SKM-1 treated with dmso at 0.1 percent for 144 hours (cell line): ENCODE data around the gene SPATA46.

Experiments used
- DNase-seq: peaks from one replicate; lab custom pipeline; 2025; ENCODE audit not compliant: unreplicated experiment; lab: John Stamatoyannopoulos, UW

Gene SPATA46

DNA sequence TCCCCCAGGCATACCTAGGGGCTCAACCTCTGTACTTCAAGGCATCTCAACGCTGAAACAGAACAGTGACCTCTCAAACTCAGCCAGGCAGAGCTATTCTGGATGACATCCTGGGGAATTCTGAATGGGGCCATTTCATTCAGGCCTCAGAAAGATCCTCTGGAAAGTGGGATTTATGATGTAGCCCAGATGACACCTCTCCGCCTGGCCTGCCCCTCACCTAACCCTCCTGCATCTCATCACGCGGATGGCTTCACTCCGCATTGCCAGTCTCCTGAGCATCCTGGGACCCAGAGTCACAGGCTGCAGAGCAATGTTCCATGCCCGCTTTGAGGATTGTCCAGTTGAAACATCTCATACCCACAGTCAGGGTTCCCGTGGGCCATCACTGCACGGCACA, 1.2 kb downstream of the SPATA46 start:
- DNase-seq: no peak

DNA sequence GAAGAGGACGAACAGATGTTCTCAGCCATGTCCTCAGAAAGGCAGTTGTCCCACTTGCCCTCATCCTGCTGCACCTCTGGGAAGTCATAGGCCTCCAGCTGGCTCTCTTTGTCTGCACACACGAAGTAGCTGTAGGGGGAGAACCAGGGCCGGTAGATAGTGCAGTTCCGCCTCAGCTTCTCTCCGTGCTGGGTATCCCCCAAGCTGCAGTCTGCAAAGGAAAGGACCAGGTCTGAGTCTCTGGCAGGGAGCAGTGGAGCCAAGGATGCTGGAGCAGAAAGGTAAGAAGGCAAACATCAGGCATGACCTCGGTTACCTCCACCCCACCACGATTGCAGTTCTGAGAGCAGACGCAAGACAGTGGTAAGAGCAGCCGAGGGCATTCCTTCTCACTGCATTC, 2.2 kb downstream of the SPATA46 start:
- DNase-seq: no peak

DNA sequence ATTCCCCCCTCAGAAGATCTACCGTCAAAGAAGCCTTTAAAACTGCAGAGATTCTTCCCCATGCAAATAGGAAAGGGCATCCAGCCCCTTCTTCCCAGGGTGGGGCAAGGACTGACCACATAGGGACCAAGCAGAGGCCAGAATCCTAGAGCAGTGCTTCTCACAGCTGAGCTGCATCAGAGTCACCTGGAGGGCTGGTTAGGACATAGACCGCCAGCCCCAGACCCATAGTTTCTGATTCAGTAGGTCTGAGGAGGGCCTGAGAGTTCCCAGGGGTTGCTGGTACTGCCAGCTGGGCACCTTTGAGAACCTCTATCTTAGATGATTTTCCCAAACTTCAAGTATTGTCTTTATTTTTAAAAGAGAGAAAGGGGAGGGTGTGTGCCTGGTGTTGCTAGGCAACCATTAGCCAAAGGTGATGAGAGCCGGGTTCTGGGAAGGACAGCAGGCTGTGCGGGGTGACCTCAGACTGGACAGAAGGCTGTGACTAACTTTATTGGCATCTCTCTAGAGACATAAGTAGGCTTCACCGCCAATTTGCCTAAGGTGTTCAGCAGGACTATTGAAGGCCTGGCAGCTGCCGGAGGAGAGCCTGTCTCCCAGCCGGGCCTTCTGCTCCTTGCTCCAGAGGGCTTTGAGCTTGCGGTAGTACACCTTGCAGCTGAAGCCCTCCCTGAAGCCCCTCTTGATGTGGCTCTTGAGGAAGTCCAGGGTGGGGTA, 3.0 kb downstream of the SPATA46 start:
- DNase-seq: no peak

DNA sequence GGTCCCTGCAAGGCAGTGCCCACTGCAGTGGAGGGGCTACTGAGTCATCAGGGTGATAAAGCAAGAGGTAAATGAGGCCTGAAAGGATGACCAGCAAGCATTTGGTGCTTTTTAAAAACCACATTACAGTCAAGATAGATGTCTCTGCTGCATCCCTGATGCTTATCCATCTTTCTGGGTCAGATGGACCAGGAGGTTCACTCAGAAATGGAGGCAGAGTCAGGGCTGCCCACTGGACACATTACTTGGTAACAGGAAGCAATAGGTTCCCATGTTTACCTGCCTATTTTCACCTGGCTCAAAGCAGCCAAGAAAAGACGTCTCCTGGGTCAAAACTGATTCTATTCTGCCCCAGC, 3.6 kb downstream of the SPATA46 start:
- DNase-seq: no peak

DNA sequence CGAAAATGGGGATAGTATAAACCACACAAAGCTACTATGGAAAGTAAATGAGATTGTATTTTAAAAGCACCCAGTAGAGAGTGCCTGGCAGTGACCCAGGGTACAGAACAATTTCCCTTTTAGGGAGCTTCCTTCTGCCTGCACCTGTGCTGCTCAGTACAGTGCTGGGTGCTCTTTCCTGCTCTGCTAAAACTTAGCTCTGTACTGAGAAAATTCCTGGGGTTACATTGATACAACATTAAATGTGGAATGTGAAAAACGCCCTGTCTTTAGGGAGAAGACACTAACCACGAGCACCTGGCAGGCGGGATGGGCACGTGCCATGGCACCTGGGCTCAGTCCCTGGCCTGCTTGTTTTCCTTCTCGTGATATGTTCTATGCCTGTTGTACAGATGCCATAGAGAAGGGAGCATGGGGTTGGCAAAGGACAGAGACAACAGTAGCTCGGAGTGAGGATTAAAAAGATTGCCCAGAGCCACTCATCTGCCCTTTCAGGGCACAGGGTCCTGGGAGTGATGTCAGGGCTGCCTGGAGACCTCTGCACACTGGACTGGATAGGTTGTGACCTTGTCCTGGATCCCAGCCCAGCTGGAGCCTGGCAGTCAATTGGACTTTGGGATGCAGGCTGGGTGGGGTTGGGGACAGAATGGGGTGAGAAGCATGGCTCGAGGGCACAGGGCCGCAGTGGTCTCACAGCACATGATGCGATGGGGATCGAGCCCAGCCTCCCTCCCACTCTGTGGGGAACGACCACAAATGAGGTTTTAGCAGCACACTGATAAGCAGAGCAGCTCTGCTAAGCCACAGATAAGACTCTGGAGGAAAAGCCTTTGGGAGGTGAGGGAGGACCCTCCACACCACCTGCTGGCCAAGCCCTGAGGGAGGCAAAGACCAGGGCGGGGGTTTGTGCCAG, 4.2 kb downstream of the SPATA46 start:
- no peak for DNase-seq

DNA sequence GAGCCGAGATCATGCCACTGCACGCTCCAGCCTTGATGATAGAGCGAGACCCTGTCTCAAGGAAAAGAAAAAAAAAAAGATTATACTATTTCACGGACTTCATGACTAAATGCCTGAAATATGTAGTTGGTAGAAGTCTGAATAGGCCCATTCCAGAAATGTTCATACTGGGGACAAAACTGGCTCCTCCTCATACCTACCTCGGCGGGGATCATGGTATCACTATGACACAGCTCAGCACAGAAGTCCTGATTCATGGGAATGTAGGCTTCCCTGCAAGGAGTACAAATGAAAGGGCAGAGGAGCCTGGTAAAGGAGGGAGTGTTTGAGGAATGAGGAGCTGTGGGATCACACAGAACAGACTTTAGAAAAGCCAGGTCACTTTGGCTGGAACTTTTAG, 5.0 kb downstream of the SPATA46 start:
- no peak for DNase-seq

DNA sequence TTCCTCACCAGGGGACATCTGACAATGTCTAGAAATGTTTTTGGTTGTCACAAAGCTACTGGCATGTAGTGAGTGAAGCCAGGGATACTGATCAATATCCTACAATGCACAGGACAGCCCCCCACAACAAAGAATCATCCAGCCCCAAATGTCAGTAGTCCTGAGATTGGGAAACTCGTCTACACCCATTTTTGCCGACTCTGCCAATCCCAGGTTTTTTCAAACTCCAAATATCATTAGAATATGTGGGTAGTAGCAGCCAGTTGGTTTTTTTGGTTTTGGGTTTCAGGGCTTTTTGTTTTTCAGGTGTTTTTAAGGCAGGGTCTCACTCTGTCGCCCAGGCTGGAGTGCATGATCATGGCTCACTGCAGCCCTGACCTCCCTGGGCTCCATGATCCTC, 5.9 kb downstream of the SPATA46 start:
- no peak for DNase-seq

DNA sequence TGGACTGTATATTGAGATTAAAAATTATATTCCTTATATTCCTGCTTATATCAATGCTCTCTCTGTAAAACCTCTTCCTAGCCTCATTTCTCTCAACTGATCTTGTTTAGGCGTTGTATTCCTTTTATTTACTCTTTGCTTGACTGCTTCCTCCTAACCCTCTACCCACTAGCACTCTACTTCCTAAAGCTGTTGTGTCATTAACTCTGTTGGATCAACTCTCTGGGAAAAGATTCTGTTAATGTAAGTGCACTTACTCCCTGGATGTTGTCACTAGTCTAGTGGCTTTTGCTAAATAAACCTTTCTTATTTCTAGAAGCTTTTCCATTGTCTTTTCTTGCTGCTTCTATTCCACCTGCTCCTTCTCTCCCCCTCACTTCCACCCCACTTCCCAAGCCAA, 6.5 kb downstream of the SPATA46 start:
- DNase-seq: no peak

DNA sequence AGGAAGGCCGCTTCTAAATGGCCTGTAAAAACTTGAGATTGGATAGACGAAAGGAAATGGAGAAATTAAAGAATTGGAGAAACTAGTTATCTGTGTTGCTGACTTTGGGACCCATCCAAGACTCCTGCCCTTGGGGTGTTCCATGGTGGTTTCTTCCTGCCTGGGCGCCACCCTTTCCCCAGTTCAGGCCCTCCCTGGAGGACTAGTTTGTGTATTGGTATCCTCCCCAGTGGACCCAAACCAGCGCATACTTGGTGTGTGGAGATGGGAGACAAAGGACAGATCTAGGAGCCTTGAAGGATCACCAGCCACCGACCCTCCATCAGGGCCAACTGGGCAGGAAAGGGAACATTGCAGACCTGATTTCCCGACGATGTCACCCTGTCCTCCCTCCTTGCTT, 7.1 kb downstream of the SPATA46 start:
- DNase-seq: no peak

DNA sequence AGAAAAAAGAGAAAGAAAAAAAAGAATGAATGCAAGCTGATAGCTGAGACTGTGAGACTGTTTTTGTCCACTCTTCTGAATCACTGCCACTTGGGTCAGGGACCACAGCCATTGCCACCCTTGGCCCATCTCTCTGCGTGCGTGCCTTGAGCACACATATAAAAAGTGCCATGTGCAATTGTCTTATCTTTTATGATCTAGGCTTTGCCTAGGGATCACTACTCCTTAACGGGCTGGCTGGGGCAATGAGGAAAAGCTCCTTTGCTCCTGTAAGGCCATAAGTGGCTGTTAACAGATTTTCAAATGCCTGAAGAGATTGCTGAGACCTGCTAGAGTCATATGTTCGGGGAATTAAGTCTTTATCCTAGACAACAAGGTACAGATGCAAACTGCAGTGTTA, 8.2 kb downstream of the SPATA46 start:
- no peak for DNase-seq

DNA sequence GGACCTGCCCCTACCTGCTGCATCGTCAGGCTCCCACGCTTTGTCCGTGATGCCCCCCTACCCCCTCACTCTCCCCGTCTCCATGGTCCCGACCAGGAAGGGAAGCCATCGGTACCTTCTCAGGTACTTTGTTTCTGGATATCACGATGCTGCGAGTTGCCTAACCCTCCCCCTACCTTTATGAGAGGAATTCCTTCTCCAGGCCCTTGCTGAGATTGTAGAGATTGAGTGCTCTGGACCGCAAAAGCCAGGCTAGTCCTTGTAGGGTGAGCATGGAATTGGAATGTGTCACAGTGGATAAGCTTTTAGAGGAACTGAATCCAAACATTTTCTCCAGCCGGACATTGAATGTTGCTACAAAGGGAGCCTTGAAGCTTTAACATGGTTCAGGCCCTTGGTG, 8.9 kb downstream of the SPATA46 start:
- DNase-seq: no peak

DNA sequence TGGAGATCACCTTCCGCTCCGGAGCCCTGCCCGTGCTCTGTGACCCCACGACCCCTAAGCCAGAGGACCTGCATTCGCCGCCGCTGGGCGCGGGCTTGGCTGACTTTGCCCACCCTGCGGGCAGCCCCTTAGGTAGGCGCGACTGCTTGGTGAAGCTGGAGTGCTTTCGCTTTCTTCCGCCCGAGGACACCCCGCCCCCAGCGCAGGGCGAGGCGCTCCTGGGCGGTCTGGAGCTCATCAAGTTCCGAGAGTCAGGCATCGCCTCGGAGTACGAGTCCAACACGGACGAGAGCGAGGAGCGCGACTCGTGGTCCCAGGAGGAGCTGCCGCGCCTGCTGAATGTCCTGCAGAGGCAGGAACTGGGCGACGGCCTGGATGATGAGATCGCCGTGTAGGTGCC, 9.6 kb downstream of the SPATA46 start:
- no peak for DNase-seq

DNA sequence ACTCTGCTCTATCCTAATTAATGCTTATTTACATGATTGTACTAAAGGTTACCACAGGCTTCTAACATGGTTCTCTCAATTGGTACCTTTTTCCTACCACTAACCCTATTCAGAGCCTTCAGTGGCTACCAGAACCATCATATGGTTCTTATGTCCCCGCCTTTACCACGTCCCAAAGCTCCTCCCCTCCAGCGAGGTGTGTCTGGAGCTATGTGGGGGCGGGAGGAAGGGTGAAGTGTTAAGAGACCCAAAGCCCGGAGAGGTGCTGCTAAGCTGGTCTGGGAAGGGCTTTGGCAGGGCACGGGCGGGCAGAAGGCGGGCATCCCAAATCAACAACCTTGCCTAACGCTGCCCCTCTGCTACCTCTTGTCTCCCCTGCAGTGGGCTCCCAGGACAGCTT, 10.0 kb downstream of the SPATA46 start:
- no peak for DNase-seq

DNA sequence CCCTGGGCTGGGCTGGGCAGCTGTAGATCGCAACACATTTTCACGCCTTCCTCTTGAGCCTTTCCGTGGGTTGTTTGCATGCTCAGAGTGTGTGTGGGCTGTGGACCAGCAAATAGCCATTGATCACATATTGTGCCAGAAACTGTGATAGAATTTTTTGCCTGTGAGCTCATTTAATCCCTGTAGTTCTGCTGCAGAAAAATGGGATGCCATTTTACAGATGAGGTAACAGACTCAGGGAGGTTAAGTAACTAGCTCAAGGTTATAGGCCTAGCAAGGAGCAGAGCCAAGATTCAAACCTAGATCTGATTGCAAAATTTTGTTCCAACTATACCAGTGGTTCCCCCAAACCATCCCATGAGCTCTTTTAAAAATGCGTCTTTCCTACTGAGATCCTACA, 10.5 kb downstream of the SPATA46 start:
- DNase-seq: no peak

DNA sequence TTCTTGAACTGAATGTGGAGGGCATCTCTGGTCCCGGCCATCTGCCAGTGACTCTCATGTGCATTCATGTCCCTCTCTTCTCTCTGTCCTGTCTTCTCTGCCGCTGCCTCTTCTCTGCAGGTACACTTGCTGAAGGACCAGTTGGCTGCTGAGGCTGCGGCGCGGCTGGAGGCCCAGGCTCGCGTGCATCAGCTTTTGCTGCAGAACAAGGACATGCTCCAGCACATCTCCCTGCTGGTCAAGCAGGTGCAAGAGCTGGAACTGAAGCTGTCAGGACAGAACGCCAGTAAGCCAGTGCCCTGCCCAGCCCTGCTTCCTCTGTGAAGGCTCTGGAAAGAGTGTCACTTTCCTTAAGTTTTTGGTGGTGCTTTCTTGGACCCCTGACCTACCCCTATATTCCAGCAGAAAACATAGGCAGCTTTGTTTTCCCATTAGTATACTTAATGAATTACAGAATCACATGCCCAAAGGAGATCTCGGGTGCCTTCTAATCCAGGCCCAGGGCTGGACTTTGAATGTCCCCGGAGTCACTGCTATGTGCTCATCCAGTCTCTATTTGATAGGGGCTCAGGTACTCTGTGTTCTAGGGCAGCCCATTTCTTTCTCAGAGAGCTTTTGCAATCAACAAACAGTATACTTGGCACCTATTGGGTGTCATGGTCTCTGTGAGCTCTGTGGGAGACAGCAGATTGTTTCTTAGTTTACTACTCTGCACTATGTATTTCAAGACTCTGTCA, 11.2 kb downstream of the SPATA46 start:
- no peak for DNase-seq

DNA sequence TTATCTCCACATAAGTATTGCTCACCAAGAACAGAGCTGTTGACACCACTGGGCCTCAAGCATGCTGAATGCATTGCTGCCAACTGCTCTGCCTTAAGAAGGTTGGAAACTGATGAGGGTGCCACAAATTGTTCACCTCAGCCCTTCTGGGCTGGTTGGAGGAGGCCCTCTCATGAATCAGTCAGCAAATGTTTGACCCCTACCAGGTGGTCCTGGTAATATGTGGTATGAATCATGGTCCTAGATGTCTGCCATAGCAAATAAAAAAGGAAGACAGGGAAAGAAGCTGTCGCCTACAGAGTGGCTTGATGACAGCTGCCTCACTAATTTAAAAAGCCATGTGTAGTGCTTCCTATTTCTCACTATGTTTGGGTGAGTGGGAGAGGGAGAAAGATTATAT, 12.2 kb downstream of the SPATA46 start:
- DNase-seq: no peak

DNA sequence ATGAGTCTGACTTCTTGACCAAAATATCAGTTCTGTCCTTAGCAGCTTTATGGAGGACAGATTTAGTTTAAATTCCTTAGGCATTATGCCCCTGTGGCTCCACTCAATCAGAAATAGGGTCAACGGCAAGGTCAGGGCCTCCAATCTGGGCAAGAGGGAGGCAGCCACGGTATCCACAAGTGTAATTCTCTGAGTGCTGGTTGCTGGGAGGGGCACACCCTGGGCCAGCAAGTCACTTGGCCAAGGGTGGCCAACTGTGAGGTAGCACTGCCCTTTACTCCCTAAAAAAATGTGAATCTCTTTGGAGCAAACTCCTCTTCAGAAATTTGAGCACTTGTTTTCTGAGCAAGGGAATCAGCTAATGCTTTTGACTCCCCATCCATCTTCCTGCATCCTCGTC, 12.8 kb downstream of the SPATA46 start:
- DNase-seq: no peak

DNA sequence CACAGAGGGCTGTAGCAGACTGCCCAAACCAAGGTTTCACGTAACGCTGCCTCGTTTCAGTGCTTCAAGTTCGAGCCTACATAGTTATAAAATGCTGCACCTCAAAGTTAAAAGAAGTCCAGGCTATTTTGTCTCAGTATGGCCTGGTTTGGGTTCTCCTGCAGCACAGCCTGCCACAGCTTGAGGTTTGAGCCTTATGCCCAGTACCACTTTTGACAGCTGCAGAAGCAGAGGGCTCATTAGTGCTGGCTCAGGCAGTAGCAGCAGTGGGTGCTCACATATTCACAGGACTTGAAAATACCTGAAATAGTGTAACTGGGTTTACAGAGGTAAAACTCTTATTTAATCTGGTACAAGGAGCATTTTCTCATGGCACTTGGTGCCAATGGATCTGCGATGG, 15.3 kb downstream of the SPATA46 start:
- DNase-seq: no peak

DNA sequence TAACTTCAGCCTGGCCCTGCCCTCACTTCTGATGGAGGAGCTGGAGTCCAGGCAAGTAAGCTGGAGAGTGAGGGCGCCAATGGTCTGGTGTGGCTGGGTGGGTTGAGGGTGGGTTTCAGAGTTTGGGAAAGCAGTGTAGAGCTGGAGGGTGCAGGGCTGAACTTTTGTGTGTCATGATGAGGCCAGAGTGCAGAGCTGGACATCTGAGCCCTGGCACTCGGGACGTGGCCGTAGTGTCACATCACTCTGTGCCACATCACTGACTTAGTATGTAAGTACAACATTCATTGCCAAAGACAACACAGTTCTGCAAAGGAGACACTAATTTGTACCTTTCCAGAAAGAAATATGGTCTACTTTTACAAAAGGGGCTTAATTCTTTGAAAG, 15.8 kb downstream of the SPATA46 start:
- DNase-seq: no peak

DNA sequence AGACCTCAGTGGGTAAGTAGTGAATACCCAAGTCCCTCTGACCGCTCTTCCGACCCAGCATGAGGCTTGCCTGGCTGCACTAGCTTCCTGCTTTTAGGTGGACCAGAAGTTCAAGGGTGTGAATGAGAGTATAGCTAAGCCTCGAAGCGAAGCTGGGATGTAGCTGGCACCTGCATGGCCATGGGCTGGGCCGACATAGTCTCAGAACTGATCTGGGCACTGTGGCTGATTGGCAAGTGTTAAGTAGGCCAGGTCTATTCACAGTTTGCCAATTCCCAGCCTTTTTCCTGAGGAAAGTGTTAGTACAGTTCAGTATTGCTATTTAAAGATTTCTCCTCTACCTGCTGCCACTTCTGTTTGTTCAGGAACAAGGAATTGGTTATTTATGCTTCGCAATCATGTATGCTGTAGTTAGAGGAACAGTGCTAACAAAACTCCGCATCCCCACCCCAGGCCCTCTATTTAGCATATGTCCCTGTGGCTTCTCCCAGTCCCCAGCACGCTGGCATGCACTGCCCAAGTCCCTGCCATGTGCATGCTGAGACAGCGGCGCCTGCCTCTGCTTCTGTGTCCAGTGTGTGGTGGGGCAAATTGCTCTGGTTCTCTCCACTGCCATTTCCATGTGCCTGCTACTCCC, 16.3 kb downstream of the SPATA46 start:
- no peak for DNase-seq

DNA sequence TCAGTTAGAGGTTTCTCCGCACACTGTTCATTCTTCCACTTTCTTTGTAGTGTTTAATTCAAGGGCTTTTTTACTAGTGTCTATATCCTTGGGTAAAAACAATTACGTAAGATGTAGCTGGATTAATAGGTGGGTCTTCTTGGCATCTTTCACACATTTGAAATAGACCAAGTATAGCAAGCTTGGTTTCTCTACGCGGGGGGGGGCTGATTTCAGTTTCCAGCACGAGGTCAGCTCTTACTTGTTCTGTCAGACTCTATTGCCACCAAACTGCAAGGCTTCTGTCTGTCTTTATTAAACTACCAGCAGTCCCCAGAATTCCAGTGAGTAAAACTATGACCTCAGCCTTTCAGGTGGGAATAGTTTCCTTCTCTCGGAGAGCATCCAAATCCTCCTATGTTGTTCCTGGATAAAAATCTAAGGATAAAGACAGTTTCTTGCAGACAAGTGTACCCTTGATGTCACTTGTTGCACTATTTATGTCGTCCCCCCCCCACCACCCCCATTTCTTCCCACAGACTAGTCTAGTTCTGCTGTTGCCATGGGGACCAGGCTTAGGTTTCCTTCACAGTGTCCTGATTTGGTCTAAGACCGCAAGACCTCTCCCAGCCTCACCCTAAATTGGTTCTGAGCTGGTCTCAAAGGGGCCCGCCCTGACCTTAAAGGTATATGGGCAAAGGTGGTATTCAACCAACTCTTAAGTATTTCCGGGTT, 17.0 kb downstream of the SPATA46 start:
- no peak for DNase-seq
